ENCODE measurements around the gene WDR5.
"Not testable (repeated sequence)": the region's sequence is repeated elsewhere in the genome, so short reads cannot be mapped to it uniquely, and the experiment has no call there.

The WDR5 gene

DNA sequence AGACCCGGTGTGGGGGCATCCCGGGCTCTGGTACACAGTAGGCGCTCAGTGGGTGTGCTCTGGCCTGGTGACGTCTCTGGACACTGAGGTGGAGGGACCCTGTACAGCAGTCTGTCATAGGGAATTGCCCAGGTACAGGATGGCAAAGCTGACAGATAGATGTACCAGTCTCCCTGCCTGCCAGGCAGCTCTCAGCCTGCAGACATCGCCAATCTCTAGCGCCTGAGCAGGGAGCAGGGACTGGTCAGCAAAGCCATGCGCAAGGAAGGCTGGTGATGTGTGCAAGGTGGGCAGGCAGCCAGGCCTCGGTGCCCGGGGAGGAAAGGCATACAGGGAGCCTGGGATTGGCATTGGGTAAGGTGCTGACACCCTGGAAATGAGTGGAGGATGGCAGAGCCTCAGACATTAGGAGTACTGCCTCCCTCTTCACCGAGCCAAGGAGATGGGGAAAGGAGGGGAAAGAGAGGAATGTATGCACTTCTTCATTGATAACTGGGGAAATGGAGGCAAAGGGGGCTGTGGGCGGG, 34.2 kb upstream of the WDR5 start:
- DNase-seq (ENCODE audit: low spot score): no peak
- TF ChIP-seq, protein P1, sequence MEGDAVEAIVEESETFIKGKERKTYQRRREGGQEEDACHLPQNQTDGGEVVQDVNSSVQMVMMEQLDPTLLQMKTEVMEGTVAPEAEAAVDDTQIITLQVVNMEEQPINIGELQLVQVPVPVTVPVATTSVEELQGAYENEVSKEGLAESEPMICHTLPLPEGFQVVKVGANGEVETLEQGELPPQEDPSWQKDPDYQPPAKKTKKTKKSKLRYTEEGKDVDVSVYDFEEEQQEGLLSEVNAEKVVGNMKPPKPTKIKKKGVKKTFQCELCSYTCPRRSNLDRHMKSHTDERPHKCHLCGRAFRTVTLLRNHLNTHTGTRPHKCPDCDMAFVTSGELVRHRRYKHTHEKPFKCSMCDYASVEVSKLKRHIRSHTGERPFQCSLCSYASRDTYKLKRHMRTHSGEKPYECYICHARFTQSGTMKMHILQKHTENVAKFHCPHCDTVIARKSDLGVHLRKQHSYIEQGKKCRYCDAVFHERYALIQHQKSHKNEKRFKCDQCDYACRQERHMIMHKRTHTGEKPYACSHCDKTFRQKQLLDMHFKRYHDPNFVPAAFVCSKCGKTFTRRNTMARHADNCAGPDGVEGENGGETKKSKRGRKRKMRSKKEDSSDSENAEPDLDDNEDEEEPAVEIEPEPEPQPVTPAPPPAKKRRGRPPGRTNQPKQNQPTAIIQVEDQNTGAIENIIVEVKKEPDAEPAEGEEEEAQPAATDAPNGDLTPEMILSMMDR (IDR thresholded peaks at IDR 0.05; ENCODE audit: extremely low read depth, insufficient read depth, missing control alignments): no peak
- in situ Hi-C loops (cut with MboI; ENCODE audit: low pct_unique_long_range_greater_than_20kb, low sequenced_read_pairs, unreplicated experiment): no loop called here

DNA sequence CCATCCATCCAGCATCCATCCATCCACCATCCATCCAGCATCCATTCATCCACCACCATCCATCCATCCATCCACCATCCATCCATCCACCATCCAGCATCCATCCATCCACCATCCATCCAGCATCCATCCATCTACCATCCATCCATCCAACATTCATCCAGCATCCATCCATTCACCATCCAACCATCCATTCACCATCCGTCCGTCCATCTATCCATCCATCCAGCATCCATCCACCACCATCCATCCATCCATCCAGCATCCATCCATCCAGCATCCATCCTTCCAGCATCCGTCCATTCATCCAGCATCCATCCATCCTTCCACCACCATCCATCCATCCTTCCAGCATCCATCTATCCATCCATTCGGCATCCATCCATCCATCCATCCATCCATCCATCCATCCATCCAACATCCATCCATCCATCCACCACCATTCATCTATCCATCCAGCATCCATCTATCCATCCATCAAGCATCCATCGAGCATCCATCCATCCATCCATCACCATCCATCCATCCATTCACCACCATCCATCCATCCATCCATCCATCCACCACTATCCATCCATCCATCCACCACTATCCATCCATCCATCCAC, 32.4 kb upstream of the WDR5 start:
- DNase-seq (ENCODE audit: low spot score): no peak
- TF ChIP-seq, protein P1 (IDR thresholded peaks at IDR 0.05; ENCODE audit: extremely low read depth, insufficient read depth, missing control alignments): no peak
- in situ Hi-C loops (cut with MboI; ENCODE audit: low pct_unique_long_range_greater_than_20kb, low sequenced_read_pairs, unreplicated experiment): no loop called here

DNA sequence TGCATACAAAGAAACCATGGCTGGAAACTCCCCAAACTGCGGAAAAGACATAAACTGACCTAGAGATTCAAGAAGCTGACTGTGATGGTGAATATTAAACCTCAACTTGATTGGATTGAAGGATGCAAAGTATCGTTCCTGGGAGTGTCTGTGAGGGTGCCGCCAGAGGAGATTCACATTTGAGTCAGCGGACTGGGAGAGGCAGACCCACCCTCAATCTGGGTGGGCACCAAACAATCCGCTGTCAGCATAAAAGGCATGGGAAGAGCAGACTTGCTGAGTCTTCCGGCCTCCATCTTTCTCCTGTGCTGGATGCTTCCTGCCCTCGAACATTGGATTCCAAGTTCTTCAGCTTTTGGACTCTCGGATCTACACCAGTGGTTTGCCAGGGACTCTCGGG, 24.8 kb upstream of the WDR5 start:
- in situ Hi-C loops (cut with MboI; ENCODE audit: low pct_unique_long_range_greater_than_20kb, low sequenced_read_pairs, unreplicated experiment): no loop called here
- TF ChIP-seq, protein P1 (IDR thresholded peaks at IDR 0.05; ENCODE audit: extremely low read depth, insufficient read depth, missing control alignments): no peak

DNA sequence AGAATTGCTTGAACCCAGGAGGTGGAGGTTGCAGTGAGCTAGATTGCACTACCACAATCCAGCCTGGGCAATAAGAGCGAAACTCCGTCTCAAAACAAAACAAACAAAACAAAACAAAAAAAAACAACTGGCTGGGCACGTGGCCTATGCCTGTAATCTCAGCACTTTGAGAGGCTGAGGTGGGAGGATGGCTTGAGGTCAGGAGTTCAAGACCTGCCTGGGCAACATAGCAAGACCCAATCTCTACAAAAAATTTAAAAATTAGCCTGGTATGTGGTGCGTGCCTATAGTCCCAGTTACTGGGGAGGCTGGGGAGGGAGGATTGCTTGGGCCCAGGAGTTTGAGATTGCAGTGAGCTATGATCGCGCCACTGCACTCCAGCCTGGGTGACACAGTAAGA, 23.3 kb upstream of the WDR5 start:
- TF ChIP-seq, protein P1 (IDR thresholded peaks at IDR 0.05; ENCODE audit: extremely low read depth, insufficient read depth, missing control alignments): no peak
- in situ Hi-C loops (cut with MboI; ENCODE audit: low pct_unique_long_range_greater_than_20kb, low sequenced_read_pairs, unreplicated experiment): no loop called here
- no peak for DNase-seq (ENCODE audit: low spot score)

More for the DNA sequence above, 24.8 kb upstream of the WDR5 start:
- DNase-seq (ENCODE audit: low spot score): no peak

DNA sequence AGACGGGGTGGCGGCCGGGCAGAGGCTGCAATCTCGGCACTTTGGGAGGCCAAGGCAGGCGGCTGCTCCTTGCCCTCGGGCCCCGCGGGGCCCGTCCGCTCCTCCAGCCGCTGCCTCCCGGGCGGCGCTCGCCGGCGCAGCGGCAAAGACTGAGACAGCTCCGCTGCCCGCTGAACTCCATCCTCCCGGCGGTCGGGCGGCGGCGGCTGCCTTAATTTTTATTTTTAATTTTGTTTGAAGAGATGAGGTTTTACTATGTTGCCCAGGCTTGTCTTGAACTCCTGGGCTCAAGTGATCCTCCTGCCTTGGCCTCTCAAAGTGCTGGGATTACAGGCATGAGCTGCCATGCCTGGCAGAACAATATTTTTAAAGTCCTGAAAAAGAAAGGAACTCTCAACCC, 16.9 kb upstream of the WDR5 start:
- DNase-seq (ENCODE audit: low spot score); in situ Hi-C loops (cut with MboI; ENCODE audit: low pct_unique_long_range_greater_than_20kb, low sequenced_read_pairs, unreplicated experiment): not testable (repeated sequence)

DNA sequence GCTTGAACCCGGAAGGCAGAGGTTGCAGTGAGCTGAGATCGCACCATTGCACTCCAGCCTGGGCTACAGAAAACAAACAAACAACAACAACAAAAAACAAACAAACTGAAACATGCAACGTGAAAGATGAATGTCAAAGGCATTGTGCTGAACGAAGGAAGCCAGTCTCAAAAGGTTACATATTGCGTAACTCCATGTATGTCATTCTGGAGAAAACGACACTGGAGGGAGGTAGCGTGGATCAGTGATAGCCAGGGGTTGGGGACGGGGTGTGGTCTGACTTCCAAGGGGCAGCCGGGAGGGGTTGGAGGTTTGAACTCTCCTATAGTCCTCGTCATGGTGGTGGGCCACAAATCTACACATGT, 12.1 kb upstream of the WDR5 start:
- TF ChIP-seq, protein P1 (IDR thresholded peaks at IDR 0.05; ENCODE audit: extremely low read depth, insufficient read depth, missing control alignments): no peak
- in situ Hi-C loops (cut with MboI; ENCODE audit: low pct_unique_long_range_greater_than_20kb, low sequenced_read_pairs, unreplicated experiment): no loop called here
- DNase-seq (ENCODE audit: low spot score): no peak

DNA sequence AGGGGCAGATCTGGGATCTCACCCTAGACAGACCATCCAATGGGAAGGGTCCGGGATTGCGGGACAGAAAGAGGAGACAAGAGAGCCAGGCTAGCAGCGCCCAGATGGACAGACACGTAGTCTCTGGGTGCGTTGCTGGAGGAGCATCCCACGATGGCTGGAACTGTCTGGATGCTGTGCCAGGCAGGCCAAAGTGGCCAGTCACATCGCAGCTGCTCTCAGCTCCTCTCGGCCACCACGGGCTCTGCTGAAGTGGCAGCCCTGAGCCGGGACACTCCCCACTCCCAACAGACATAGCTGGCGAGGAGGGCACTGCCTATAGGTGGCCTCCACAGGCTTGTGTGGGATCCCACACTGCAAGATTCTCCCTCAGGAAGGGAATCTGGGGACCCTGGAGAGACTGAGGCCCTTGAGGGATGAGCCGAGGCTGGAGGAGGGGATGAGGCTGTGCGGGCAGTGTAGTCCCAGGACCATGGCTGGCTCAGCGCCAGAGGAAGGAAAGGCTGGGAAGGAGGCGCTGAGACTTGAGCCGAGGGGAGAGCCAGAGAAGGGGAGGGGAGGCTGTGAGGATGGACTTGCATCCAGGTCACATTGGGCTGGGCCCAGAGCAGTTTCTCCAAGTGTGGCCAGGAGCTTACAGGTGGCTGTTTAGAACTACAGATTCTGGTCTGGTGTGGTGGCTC, 10.3 kb upstream of the WDR5 start:
- in situ Hi-C loops (cut with MboI; ENCODE audit: low pct_unique_long_range_greater_than_20kb, low sequenced_read_pairs, unreplicated experiment): no loop called here
- TF ChIP-seq, protein P1 (IDR thresholded peaks at IDR 0.05; ENCODE audit: extremely low read depth, insufficient read depth, missing control alignments): no peak

More for the DNA sequence above, 10.3 kb upstream of the WDR5 start:
- DNase-seq (ENCODE audit: low spot score): no peak

Measured in GM13977 (cell line).